HG03439 (cell line): ENCODE data around the gene TESK2.
"Not testable (repeated sequence)": the region's sequence is repeated elsewhere in the genome, so short reads cannot be mapped to it uniquely, and the experiment has no call there.

Experiments used
- ATAC-seq: cut with Tn5 transposase; IDR thresholded peaks from one replicate; pipeline ENCODE4 v1.9.1; 2021; ENCODE audit warnings: mild to moderate bottlenecking, moderate library complexity; ENCODE audit not compliant: unreplicated experiment

The TESK2 gene

DNA sequence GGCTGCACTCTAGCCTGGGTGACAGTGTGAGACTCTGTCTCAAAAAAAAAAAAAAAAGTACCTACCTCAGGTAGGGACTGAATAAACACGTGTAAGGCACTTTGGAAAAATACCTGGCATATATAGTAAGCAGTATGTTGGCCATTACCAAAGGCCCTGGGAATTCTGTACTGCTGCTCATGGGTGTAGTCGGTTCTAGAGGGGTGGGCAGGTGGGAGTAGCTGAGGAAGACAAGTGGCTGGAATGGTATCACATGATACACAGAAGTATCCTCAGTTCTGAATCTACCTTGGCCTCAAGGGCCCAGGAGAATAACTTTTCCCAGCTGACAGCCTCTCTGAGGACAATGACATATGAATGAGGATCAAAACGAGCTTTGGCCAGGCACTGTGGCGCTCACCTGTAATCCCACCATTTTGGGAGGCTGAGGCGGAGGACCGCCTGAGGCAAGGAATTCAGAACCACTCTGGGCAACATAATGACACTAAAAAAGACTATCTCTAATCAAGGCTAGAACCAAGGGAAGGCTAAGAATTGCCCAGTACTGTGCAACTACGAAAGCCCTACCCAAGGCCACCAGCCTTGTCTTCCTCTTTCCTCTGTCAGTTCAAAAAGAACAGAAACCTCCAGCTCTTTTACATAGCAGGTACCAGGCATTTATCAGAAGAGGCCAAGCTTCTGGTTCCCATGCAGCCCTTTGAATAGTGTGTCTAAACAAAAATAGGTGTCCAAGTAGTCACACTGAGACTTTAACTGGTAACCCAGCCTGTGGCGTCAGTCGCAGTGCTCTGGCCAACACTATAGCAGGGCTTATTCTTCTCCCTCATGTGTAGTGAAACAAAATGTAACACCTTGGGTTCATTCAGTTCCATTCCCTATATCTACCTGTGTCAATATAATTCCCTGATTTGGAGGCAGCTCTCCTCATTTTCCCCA, 19.3 kb upstream of the TESK2 start:
- no peak for ATAC-seq

DNA sequence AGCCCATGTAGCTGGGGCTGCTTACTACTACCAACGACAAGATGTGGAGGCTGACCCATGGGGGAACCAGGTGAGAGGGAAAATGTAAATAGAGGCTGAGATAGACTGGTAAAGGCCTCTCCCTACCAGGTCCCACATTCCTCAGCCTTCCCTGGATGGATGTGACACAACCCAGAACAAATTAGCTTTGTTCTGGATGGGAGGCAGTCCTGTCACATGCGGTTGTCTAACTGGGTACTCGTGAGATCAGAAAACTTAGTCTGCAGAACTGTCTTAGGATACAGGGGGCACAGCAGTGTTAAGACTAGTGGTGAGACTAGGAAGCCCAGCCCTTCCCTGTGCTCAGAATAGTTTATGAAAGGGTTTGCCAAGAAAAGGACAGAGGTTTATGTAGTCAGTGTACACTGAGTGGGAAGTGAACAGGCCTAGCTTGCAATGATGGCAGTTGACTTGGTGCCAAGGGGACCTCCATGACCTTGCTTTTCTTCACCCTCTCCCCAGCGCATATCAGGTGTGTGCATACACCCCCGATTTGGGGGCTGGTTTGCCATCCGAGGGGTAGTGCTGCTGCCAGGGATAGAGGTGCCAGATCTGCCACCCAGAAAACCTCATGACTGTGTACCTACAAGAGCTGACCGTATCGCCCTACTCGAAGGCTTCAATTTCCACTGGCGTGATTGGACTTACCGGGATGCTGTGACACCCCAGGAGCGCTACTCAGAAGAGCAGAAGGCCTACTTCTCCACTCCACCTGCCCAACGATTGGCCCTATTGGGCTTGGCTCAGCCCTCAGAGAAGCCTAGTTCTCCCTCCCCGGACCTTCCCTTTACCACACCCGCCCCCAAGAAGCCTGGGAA, 17.6 kb upstream of the TESK2 start:
- no peak for ATAC-seq

DNA sequence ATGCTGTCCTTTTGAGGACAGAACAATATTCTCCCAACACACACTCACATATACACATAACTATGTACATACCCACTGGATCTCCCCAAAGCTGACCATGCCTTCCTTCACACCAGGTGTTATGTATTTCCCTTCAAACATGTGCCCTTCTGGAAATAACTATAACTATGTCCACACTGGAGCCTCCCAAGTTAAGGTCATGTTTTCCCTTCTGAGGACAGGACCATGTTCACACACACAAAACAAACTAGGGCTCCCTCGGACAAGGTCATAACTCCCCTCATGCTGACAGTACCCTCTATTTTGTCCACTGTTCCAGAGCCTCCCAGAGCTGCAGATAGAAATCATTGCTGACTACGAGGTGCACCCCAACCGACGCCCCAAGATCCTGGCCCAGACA, 16.9 kb upstream of the TESK2 start:
- ATAC-seq, result no peak

DNA sequence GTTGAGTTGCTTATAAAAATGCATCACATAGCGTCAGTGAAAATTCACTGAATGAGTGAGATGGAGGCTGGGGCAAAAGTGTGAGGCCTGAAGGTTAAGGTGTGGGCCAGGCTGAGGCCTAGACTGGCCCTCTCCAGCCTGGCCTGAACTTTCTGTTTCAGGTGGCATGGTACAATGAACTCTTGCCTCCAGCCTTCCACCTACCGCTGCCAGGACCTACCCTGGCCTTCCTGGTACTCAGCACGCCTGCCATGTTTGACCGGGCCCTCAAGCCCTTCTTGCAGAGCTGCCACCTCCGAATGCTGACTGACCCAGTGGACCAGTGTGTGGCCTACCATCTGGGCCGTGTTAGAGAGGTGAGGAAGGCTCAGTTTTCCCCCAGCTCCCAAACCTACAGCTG, 16.2 kb upstream of the TESK2 start:
- no peak for ATAC-seq

DNA sequence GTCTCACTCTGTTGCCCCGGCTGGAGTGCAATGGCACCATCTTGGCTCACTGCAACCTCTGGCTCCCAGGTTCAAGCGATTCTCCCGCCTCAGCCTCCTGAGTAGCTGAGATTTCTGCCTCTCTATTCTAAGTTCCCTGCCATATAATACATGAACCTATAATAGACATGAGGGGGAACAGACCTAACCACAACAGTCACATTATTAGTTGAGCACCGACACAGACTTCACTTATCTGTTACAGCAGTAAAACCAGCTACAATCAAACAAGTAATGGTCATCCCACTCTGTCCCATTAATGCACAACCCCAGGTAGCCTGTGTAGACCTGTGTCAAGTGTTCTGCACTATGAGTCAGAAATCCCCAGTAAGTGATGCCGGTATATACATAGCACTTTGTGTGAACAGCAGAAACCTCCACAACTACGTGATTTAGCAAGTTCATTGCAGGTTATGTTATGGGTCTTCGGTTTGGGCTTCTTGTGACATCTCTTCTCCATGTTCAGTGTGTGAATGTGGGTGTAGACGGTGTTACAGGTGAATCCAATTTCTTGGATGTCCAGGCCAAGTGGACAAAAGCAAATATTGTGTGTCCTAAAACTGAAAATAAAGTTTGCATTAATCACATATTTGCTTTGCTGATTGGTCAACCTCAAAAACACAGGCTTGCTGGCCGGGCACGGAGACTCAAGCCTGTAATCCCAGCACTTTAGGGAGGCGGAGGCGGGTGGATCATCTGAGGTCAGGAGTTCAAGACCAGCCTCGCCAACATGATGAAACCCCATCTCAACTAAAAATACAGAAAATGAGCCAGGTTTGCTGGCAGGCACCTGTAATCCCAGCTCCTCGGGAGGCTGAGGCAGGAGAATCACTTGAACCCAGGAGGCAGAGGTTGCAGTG, 12.7 kb upstream of the TESK2 start:
- ATAC-seq, result no peak

DNA sequence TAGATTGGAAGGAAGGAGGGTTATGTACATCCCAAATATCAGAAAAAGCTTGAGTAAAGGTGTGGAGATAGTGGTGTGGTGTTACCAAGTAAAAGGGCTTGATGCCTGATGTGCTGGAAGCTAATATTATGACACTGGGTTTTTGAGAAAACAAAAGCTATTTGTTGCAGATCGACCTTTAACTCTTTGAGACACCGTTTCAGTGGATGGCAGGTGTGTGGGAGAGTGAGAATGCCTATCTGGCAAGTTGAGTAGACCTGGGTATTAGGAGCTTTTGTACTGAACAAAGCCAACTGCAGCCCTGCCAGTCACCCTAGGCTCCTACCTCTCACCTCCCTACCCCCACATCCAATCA, 10.5 kb upstream of the TESK2 start:
- no peak for ATAC-seq

DNA sequence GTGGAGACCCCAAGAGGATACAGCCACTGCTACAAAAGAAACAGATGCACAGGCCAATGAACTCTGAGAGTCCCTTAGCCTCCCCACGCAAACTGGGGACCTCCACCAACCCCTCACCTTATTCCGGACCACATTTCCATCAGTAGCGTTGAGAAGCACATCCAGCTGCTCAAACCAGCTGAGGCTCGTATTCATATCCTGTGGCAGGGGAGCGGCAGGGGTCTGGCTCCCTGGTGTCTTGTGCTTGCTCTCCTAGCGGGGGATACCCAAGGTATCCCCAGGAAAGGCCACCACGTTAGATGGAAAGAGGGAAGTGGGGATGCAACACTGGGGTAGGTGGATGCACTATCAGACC, 8.4 kb upstream of the TESK2 start:
- ATAC-seq, result no peak

DNA sequence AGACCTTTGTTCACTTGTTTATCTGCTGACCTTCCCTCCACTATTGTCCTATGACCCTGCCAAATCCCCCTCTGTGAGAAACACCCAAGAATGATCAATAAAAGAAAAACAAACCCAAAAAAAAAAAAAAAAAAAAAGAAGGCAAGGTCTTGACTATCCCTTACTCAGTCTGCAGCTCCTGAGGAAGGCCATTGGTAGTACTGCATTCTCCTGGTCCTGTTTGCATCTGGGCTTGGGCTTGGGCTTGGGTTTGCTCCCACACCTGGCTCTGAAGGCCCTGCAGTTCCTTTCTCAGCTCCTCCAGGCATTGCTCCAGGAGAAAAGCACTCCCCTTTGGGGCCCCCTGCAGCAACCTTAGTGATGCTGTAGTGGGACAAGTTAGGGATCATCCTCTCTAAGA, 7.3 kb upstream of the TESK2 start:
- no peak for ATAC-seq

DNA sequence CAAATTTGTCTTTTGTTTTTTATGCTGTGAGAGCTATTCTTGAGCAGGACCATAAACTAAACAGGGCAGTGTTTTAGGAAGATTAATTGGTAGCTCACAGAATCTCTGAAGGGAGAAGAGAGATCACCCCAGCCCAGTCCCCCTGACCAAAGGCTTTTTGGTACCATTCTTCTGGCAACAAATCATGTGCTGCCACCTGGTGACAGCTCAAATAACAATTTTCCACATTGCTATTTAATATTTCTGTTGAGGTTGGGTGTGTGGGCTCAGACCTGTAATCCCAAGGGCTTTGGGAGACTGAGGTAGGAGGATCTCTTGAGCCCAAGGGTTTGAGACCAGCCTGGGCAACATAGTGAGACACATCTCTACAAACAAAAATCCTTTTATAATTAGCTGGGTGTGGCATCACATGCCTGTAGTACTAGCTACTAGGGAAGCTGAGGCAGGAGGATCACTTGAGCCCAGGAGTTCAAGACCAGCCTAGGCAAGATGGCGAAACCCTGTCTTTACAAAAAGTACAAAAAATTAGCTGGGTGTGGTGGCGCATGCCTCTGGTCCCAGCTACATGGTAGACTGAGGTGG, 2.2 kb upstream of the TESK2 start:
- ATAC-seq, result no peak

DNA sequence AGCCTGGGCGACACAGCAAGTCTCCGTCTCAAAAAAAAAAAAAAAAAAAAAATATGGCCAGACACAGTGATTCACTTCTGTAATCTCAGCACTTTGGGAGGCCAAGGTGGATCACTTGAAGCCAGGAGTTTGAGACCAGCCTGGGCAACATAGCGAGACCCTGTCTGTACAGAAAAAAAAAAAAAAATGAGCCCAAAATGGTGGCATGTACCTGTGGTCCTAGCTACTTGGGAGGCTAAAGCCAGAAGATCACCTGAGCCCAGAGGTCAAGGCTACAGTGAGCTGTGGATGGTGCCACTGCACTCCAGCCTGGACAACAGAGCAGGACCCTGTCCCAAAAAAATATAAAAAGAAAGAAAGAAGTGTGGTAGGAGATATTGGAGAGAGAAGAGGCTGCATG, 1.7 kb upstream of the TESK2 start:
- no peak for ATAC-seq

DNA sequence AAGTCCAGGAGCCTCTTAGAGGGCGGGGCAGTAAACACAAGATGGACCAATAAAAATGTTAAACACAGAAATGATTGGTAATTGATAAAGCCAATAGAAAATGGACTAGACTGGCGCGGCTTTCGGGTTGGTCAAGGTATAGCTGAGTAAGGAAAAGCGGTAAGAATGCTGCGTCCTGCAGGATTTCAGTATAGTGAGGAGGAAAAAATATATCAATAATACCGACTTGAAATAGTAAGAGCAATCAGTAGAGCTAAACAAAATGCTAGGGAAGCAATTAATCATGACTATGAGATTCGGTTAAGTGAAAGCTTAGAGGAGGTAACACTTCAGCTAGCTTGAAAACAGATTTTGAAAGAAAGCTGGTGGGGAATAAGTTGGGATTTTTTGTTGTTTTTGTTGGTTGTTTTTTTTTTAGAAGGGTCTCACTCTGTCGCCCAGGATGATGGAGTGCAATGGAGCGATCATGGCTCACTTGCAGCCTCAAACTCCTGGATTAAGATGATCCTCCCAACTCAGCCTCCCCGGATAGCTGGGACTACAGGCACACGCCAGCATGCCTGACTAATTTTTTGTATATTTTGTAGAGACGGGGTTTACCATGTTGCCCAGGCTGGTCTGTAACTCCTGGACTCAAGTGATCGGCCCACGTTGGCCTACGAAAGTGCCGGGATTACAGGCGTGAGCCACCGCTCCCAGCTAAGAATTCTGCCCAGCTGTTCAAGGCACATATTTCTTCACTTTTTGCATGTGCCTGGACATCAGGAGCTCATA, 711 bp upstream of the TESK2 start:
- ATAC-seq, result no peak

DNA sequence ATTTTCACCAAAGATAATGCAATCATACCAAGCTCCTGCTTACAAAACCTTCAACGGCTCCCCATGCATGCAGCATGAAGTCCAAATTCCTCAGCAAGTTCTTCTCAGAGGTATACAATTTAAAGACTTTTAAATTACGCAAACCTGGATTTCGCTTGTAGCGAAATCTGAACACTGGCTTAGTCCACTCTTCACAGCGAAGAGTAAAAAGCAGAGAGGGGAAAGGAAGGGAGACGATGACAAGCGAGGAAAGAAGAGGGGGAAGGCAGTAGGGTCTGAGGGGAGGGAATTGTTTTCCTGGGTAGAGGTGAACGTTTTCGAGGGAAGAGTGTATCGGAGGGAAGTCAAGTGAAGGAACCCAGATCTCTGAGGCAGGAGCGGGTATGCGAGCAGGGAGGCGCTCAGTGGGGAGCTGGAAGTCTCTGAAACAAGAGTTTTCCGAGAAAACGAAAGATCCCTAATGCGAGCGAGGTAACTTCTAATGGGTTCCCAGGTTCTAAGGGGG, 790 bp downstream of the TESK2 start:
- ATAC-seq, result no peak

DNA sequence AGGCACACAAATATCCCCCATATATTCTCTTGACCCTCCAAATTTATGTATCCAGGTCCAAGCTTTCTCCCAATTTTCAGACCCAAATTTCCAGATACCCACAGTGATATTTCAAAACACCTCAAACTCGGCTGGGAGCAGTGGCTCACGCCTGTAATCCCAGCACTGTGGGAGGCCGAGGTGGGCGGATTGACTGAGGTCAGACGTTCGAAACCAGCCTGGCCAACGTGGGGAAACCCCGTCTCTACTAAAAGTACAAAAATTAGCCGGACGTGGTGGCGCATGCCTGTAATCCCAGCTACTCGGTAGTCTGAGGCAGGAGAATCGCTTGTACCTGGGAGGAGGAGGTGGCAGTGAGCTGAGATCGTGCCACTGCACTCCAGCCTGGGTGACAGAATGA, 1.6 kb downstream of the TESK2 start:
- not testable (repeated sequence) for ATAC-seq

DNA sequence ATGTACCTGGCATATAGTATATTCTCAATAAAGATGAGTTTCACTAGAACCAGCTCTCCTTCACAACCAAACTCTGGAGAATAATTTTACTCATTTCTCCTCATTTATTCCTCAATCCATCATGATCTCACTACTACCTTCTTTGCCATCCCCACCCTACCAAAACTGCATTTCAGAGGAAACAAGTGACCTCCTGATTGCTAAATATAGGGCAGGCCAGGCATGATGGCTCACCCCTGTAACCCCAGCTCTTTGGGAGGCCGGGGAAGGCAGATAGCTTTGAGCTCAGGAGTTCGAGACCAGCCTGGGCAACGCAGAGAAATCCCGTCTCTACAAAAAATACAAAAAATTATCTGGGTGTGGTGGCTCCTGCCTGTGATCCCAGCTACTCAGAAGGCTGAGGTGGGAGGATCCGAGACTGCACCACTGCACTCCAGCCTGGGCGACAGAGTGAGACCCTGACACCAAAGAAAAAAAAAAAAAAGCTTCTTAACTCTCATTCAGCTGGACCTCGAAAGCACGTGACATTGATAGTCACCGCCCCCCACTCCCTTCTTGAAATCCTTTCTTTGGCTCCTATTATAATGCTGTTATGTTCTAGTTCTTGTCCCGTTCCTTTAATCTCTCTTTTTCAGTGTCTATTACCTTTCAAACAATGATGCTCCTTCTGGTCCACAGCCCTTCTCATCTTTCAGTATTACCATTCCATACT, 2.1 kb downstream of the TESK2 start:
- no peak for ATAC-seq

DNA sequence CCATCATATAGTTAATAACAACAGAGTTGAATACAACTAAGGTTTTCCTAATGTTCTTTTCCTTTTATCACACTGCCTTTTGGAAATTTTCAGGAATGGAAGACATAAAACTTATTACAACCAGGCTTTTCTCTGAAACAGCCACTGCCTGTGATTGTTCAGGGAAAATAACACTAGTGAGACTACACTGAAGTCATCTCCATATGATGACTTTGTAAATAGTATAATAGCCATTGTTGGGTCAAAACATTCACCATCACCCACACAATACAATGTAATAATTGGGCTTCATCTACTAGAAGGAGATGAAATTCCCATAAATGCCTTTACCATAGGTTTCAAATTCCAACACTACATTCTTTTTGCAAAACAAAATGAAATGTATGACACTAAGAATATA, 5.0 kb downstream of the TESK2 start:
- no peak for ATAC-seq

DNA sequence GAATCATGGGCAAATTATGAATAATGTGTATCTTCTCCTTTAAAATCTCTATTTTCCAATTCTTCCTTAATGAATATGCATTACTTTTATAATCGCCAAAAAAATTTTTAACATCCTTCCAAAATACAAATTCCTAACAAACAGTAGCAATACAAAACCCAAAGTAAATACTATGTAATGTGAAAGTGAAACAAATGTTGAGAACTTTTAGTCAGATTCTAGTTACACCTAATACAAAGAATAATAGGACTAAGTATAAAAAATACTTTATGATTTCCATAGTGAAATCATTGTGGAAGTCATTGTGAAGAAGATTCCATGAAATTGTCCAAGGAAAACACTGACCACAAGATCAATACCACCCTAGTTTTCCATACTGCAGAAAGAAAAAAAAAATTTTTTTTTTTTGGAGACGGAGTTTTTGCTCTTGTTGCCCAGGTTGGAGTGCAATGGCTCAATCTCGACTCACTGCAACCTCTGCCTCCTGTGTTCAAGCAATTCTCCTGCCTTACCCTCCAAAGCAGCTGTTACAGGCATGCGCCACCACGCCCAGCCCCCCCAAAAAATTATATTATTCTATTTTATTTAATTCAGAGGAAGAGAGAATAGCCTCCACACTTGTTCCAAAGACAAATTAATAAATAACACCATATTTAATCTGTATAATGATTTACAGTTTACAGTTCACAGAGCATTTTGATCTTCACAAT, 11.8 kb downstream of the TESK2 start:
- no peak for ATAC-seq

DNA sequence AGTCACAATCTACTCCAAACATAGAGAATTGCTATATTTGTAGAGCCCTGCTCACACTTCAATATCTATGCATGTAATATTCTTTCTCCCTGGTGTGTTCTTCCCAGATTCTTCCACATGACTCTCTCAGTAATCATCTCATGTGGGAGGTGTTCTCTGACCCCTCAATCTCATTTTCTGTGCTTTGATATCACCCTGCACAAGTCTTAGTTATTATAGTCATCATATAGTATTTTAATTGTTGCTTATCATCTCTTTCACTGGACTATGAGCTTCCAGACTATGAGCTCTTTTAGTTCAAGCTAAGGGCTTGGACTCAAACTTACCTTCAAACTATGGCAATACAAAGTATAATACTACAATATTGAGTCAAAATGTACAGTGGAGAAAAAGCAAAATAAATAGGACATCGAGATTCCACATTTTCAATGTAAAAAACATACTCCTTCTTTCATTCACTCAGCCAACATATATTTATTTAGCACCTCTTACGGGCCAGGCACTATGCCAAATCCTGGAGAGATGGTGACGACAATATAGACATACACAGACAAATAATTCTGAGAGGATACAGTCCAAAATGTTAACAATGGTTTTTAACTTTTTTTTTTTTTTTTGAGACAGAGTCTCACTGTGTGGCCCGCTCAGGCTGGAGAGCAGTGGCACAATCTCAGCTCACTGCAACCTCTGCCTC, 12.7 kb downstream of the TESK2 start:
- no peak for ATAC-seq

DNA sequence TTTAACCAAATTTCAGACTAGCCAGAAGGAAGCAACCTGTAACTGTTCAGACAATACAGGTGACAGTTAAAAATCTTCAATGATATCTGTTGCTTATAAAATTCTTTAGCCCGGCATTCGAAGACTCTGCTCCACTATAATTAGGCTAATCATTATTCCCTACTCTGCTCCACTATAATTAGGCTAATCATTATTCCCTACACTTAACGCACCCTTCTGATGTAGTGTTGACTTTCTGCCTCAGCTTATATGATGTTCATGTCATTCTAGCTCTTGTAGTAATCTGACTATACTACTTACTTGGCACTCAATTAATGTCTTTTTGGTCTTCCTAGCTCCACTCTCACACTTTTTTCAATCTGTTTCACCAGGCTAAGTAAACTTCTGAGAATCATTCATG, 13.3 kb downstream of the TESK2 start:
- ATAC-seq, result no peak
